22Rv1 (cell line): ENCODE data around the gene WTAP.

Experiments
- ZFX ChIP-seq: fragments of 450-650 bp; IDR thresholded peaks from 2 replicates; pipeline ENCODE4 v1.6.1; 2017; ENCODE audit warnings: antibody characterized with exemption, borderline replicate concordance
- TF ChIP-seq, protein P1 (sequence below): fragments of 450-650 bp; IDR thresholded peaks from 2 replicates; pipeline ENCODE4 v1.5.1; 2017; ENCODE audit warnings: mild to moderate bottlenecking

- TF ChIP-seq, protein P1, sequence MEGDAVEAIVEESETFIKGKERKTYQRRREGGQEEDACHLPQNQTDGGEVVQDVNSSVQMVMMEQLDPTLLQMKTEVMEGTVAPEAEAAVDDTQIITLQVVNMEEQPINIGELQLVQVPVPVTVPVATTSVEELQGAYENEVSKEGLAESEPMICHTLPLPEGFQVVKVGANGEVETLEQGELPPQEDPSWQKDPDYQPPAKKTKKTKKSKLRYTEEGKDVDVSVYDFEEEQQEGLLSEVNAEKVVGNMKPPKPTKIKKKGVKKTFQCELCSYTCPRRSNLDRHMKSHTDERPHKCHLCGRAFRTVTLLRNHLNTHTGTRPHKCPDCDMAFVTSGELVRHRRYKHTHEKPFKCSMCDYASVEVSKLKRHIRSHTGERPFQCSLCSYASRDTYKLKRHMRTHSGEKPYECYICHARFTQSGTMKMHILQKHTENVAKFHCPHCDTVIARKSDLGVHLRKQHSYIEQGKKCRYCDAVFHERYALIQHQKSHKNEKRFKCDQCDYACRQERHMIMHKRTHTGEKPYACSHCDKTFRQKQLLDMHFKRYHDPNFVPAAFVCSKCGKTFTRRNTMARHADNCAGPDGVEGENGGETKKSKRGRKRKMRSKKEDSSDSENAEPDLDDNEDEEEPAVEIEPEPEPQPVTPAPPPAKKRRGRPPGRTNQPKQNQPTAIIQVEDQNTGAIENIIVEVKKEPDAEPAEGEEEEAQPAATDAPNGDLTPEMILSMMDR, result no peak
- no peak for TF ChIP-seq ZFX
Observed at GRCh38 chr6:159688266-159688905, 38.9 kb upstream of the WTAP start.
